Tibial nerve (tissue), 4 donors: ENCODE measurements around the gene FAP. TPM values are rescaled to one million over a fixed set of nuclear protein-coding genes. Genes with fewer than 3 reads are reported as not detected.

Experiments used
- DNase-seq, 2 donors: peaks; one replicate each; pipeline ENCODE4 v3.0.0-alpha.2; 2019; ENCODE audit warnings: low spot score in 2 of 2
- H3K27ac ChIP-seq, 4 donors: fragments of 200-600 bp; sonication (generic) in 3 of 4; one replicate each; pipeline ENCODE4 v1.5.1; 2017 to 2019; ENCODE audit warnings: mild to moderate bottlenecking in 1 of 4
- H3K27me3 ChIP-seq, 2 donors: fragments of 200-600 bp; sonication (generic) in 1 of 2; one replicate each; pipeline versions ENCODE4 v1.5.1 to v1.6.0; 2017 to 2019
- H3K36me3 ChIP-seq, 3 donors: fragments of 200-600 bp; sonication (generic); one replicate each; pipeline ENCODE4 v1.5.1; 2018 to 2019
- H3K4me1 ChIP-seq, 4 donors: fragments of 200-600 bp; sonication (generic) in 3 of 4; one replicate each; pipeline ENCODE4 v1.5.1; 2017 to 2019
- H3K4me3 ChIP-seq, 4 donors: fragments of 200-600 bp; sonication (generic) in 3 of 4; one replicate each; pipeline ENCODE4 v1.5.1; 2017 to 2019; ENCODE audit warnings: mild to moderate bottlenecking in 1 of 4, moderate library complexity in 1 of 4
- H3K9me3 ChIP-seq, 4 donors: fragments of 200-600 bp; sonication (generic) in 3 of 4; one replicate each; pipeline ENCODE4 v1.5.1; 2017 to 2019
- EP300 ChIP-seq, 2 donors: sonication (generic); formaldehyde crosslinking; IDR thresholded peaks; one replicate each; pipeline ENCODE4 v1.6.1; 2017; ENCODE audit warnings: antibody characterized with exemption in 2 of 2, mild to moderate bottlenecking in 1 of 2
- POLR2A ChIP-seq, 2 donors: fragments of 450-650 bp; IDR thresholded peaks; one replicate each; pipeline ENCODE4 v1.6.1; 2017; ENCODE audit warnings: antibody characterized with exemption in 2 of 2, mild to moderate bottlenecking in 2 of 2, moderate library complexity in 2 of 2
- WGBS, 2 donors: methylation state at CpG; one replicate each; pipeline ENCODE4 v1.1.5; 2018; 5-methylcytosine and 5-hydroxymethylcytosine counted together
- total RNA-seq, 4 donors: library from RNA; depleted of rRNA; stranded (reverse); fragments of >200 nt; gene quantifications; one replicate each; pipeline ENCODE4 v1.1.0, GENCODE V29; 2016
- TF ChIP-seq, protein P1 (sequence below), 5 experiments: fragments of 200-600 bp in 3 of 5; fragments of 450-650 bp in 2 of 5; sonication (generic) in 3 of 5; IDR thresholded peaks; one replicate each; pipeline ENCODE4 v1.5.1; 2016 to 2019; ENCODE audit warnings: antibody characterized with exemption in 5 of 5, mild to moderate bottlenecking in 3 of 5, moderate library complexity in 2 of 5

FAP gene
- total RNA-seq, 4 donors from 2014 or later, result 2.0 to 12.0 (median 5.6) TPM

DNA sequence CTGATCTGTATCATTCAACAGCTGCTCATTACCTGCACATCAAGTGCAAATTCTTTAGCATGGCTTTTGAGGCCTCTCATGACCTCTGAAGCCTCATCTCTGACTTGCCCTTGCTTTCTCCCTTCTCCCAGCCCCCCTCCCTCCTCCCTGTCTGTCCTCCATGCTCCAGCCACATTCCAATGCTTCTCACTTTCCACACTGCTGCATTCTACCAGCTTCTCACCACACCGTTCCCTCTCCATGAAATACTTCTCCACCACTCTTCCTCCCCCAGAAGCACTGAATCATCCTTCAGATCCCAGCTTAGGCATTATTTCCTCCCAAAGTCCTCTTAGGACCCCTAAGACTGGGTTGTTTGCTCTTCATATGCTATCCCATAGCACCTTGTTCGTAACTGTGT is 118.1 kb downstream of the FAP start:
- H3K36me3 ChIP-seq, result no peaks in the 10 kb centered on the region
- DNase-seq, result no peak
- no peaks in the 10 kb centered on the region for H3K9me3 ChIP-seq
- 73 to 83% methylated on average over 2 of the region's 2 CpGs for whole genome bisulfite sequencing, 2 donors
- no peak overlapping the region for H3K27ac ChIP-seq
- no peaks in the 10 kb centered on the region for H3K4me1 ChIP-seq
- no peak for TF ChIP-seq EP300 (IDR thresholded peaks at IDR 0.05)
- TF ChIP-seq, protein P1, sequence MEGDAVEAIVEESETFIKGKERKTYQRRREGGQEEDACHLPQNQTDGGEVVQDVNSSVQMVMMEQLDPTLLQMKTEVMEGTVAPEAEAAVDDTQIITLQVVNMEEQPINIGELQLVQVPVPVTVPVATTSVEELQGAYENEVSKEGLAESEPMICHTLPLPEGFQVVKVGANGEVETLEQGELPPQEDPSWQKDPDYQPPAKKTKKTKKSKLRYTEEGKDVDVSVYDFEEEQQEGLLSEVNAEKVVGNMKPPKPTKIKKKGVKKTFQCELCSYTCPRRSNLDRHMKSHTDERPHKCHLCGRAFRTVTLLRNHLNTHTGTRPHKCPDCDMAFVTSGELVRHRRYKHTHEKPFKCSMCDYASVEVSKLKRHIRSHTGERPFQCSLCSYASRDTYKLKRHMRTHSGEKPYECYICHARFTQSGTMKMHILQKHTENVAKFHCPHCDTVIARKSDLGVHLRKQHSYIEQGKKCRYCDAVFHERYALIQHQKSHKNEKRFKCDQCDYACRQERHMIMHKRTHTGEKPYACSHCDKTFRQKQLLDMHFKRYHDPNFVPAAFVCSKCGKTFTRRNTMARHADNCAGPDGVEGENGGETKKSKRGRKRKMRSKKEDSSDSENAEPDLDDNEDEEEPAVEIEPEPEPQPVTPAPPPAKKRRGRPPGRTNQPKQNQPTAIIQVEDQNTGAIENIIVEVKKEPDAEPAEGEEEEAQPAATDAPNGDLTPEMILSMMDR (IDR thresholded peaks at IDR 0.05), result no peak
- no peak for TF ChIP-seq POLR2A (IDR thresholded peaks at IDR 0.05)
- no peak overlapping the region for H3K4me3 ChIP-seq
- H3K27me3 ChIP-seq, result no peaks in the 10 kb centered on the region

- DNase-seq, result peak in 1 of 2 donors; percentile 60
- 34 to 36% methylated on average over 8 to 9 of the region's 9 CpGs for WGBS, 2 donors
- no peaks in the 10 kb centered on the region for H3K9me3 ChIP-seq
- no peaks in the 10 kb centered on the region for H3K4me1 ChIP-seq
- no peak overlapping the region for H3K4me3 ChIP-seq
- no peaks in the 10 kb centered on the region for H3K36me3 ChIP-seq
- no peak overlapping the region for H3K27ac ChIP-seq
- TF ChIP-seq POLR2A (IDR thresholded peaks at IDR 0.05), result no peak
- TF ChIP-seq, protein P1 (IDR thresholded peaks at IDR 0.05), result peak; percentile 53 to 74 (median 72)
- H3K27me3 ChIP-seq, result no peaks in the 10 kb centered on the region
These were observed 119.2 kb downstream of the FAP start for GRCh38 chr2:162123806-162124758.

Other genes starting within 250 kb of the FAP start
- gene DPP4, start 169.2 kb downstream of the FAP start, total RNA-seq, result 10 to 100 TPM in 3 of 4 donors, 1 to 10 TPM in 1; 5.2 to 22.8 (median 17.3) TPM
- gene GCG, start 91.2 kb downstream of the FAP start, total RNA-seq, result 1 to 10 TPM in 1 of 4 donors, not detected in 3; 1.8 TPM
- gene IFIH1, start 75.2 kb upstream of the FAP start, total RNA-seq, result 10 to 100 TPM; 12.5 to 13.2 (median 12.8) TPM
- 10 to 100 TPM; 13.5 to 32.2 (median 21.1) TPM for gene GCA, start 100.7 kb upstream of the FAP start, total RNA-seq